ENCODE measurements around the gene SERINC2. TPM values are rescaled to one million over a fixed set of nuclear protein-coding genes. Genes with fewer than 3 reads are reported as not detected.

The SERINC2 gene
- polyA plus RNA-seq, 2 of the 4 experiments (the other 2 are of a cell fraction): 6.0 to 16.3 TPM

- no peak for TF ChIP-seq CHD4 (IDR thresholded peaks at IDR 0.05; ENCODE audit: borderline replicate concordance)
- no peak for TF ChIP-seq CEBPB (IDR thresholded peaks at IDR 0.05)
- no peak for TF ChIP-seq JUN (IDR thresholded peaks at IDR 0.05)
- TF ChIP-seq FOSL2 (IDR thresholded peaks at IDR 0.05): no peak
- TF ChIP-seq FOSL2 (CRISPR knock-in tag; IDR thresholded peaks at IDR 0.05): no peak
- no peak for TF ChIP-seq FOXS1 (CRISPR knock-in tag; IDR thresholded peaks at IDR 0.05)
- no peak for TF ChIP-seq GATA3 (IDR thresholded peaks at IDR 0.05; ENCODE audit: borderline replicate concordance)
- TF ChIP-seq, protein P1, sequence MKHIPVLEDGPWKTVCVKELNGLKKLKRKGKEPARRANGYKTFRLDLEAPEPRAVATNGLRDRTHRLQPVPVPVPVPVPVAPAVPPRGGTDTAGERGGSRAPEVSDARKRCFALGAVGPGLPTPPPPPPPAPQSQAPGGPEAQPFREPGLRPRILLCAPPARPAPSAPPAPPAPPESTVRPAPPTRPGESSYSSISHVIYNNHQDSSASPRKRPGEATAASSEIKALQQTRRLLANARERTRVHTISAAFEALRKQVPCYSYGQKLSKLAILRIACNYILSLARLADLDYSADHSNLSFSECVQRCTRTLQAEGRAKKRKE (CRISPR knock-in tag; IDR thresholded peaks at IDR 0.05; ENCODE audit: low read depth): no peak
- no peak for TF ChIP-seq NFE2L2 (conservative IDR thresholded peaks at IDR 0.05; ENCODE audit: low read length)
- TF ChIP-seq NPAS2 (CRISPR knock-in tag; IDR thresholded peaks at IDR 0.05; ENCODE audit: borderline replicate concordance): no peak
- TF ChIP-seq ZSCAN20 (CRISPR knock-in tag; IDR thresholded peaks at IDR 0.05): no peak
- TF ChIP-seq KDM5A (IDR thresholded peaks at IDR 0.05): no peak
Observed at GRCh38 chr1:31393463-31393862, 19.6 kb upstream of the SERINC2 start (continued).

GRCh38 chr1:31394584-31395193, 18.3 kb upstream of the SERINC2 start:
- DNase-seq (ENCODE audit: low read depth in 1 of 2, low spot score in 1 of 2) (peak; percentile 71 to 78), FAIRE-seq (no peak), ATAC-seq (peak; percentile 95 to 98)
- peak overlapping the region; percentile 32; the same call in 2 of the 3 replicates for H3K4me3 ChIP-seq
- H3K27ac ChIP-seq: peak overlapping the region; percentile 48 to 74; a peak in 5 of 6 replicates
- H3K4me2 ChIP-seq: peak overlapping the region; percentile 70
- WGBS (ENCODE audit: missing lambda C conversion rate): 6% methylated on average over 17 of the region's 36 CpGs
- ChIA-PET CTCF (interaction anchor here (0.6 to 11.3 kb wide), 42 partner anchors 8 to 413 kb away, joined by 3 to 151 read pairs (median 3); partner anchors contain the start of genes FABP3 and SERINC2), POLR2A (interaction anchor here (0.8 kb wide), 1 partner anchor 154 kb away, joined by 3 read pairs; no protein-coding TSS in a partner anchor)
- H3K4me1 ChIP-seq: 0 out of 3 replicates have a peak, but pooled peaks cover 5% of the 10 kb centered on the region
- no peaks in the 10 kb centered on the region for H3K9me3 ChIP-seq
- TF ChIP-seq, protein P2, sequence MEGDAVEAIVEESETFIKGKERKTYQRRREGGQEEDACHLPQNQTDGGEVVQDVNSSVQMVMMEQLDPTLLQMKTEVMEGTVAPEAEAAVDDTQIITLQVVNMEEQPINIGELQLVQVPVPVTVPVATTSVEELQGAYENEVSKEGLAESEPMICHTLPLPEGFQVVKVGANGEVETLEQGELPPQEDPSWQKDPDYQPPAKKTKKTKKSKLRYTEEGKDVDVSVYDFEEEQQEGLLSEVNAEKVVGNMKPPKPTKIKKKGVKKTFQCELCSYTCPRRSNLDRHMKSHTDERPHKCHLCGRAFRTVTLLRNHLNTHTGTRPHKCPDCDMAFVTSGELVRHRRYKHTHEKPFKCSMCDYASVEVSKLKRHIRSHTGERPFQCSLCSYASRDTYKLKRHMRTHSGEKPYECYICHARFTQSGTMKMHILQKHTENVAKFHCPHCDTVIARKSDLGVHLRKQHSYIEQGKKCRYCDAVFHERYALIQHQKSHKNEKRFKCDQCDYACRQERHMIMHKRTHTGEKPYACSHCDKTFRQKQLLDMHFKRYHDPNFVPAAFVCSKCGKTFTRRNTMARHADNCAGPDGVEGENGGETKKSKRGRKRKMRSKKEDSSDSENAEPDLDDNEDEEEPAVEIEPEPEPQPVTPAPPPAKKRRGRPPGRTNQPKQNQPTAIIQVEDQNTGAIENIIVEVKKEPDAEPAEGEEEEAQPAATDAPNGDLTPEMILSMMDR (IDR thresholded peaks at IDR 0.05): peak; percentile 72
- TF ChIP-seq NR3C1 (IDR thresholded peaks at IDR 0.05) (no peak), ZSCAN20 (CRISPR knock-in tag; IDR thresholded peaks at IDR 0.05) (no peak), HEYL (CRISPR knock-in tag; IDR thresholded peaks at IDR 0.05) (no peak), KDM5A (IDR thresholded peaks at IDR 0.05) (no peak), MAX (IDR thresholded peaks at IDR 0.05) (peak; percentile 52; the same call in 1 of the 2 replicates), SREBF2 (IDR thresholded peaks at IDR 0.05) (no peak), MAZ (IDR thresholded peaks at IDR 0.05; ENCODE audit: borderline replicate concordance, low read depth, low read length) (no peak), RCOR1 (IDR thresholded peaks at IDR 0.05; ENCODE audit: low read depth, low read length) (no peak), FOXS1 (CRISPR knock-in tag; IDR thresholded peaks at IDR 0.05) (no peak), MYC (IDR thresholded peaks at IDR 0.05; ENCODE audit: borderline replicate concordance, low read length) (no peak), CEBPB (IDR thresholded peaks at IDR 0.05) (no peak), EP300 (IDR thresholded peaks at IDR 0.05) (no peak), EHMT2 (IDR thresholded peaks at IDR 0.05; ENCODE audit: low read depth) (no peak), TP53 (CRISPR knock-in tag; IDR thresholded peaks at IDR 0.05) (no peak), FOSB (CRISPR knock-in tag; IDR thresholded peaks at IDR 0.05) (no peak), SMC3 (IDR thresholded peaks at IDR 0.05) (peak; percentile 89), POLR2AphosphoS2 (conservative IDR thresholded peaks at IDR 0.05; ENCODE audit: low read length) (no peak), ZFP36 (IDR thresholded peaks at IDR 0.05; ENCODE audit: borderline replicate concordance, partially characterized antibody) (no peak), GATA3 (IDR thresholded peaks at IDR 0.05; ENCODE audit: borderline replicate concordance) (no peak), KDM1A (IDR thresholded peaks at IDR 0.05; ENCODE audit: low read depth) (no peak), RAD21 (conservative IDR thresholded peaks at IDR 0.05 in 1 of 2, IDR thresholded peaks at IDR 0.05 in 1 of 2) (peak; percentile 67 to 74), RFX5 (IDR thresholded peaks at IDR 0.05) (no peak), CBX8 (IDR thresholded peaks at IDR 0.05) (no peak), RARB (CRISPR knock-in tag; IDR thresholded peaks at IDR 0.05) (no peak), RNF2 (IDR thresholded peaks at IDR 0.05; ENCODE audit: borderline replicate concordance, low read depth) (no peak)
- TF ChIP-seq, protein P3, sequence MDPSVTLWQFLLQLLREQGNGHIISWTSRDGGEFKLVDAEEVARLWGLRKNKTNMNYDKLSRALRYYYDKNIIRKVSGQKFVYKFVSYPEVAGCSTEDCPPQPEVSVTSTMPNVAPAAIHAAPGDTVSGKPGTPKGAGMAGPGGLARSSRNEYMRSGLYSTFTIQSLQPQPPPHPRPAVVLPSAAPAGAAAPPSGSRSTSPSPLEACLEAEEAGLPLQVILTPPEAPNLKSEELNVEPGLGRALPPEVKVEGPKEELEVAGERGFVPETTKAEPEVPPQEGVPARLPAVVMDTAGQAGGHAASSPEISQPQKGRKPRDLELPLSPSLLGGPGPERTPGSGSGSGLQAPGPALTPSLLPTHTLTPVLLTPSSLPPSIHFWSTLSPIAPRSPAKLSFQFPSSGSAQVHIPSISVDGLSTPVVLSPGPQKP (IDR thresholded peaks at IDR 0.05; ENCODE audit: low read depth, low read length): no peak
- TF ChIP-seq, protein P1 (CRISPR knock-in tag; IDR thresholded peaks at IDR 0.05; ENCODE audit: low read depth): no peak
- TF ChIP-seq, protein P4, sequence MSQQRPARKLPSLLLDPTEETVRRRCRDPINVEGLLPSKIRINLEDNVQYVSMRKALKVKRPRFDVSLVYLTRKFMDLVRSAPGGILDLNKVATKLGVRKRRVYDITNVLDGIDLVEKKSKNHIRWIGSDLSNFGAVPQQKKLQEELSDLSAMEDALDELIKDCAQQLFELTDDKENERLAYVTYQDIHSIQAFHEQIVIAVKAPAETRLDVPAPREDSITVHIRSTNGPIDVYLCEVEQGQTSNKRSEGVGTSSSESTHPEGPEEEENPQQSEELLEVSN (IDR thresholded peaks at IDR 0.05; ENCODE audit: borderline replicate concordance, low read depth): no peak
